Liver (tissue), 9 donors: ENCODE data around the gene LLPH. TPM values are rescaled to one million over a fixed set of nuclear protein-coding genes. Genes with fewer than 3 reads are reported as not detected.

Experiments used
- DNase-seq: peaks from one replicate; pipeline ENCODE4 v3.0.0-alpha.2; 2017; ENCODE audit warnings: low spot score
- H3K27ac ChIP-seq, 2 donors: one replicate each; pipeline ENCODE4 v1.7.0; 2013; ENCODE audit warnings: inconsistent platforms in 2 of 2, low read length in 2 of 2, control low read depth in 1 of 2, low read depth in 1 of 2, mild to moderate bottlenecking in 1 of 2
- H3K27me3 ChIP-seq, 4 donors: one replicate each; pipeline versions ENCODE4 v1.6.1 to v1.7.0; 2013; ENCODE audit warnings: low read length in 3 of 4, inconsistent platforms in 1 of 4, mild to moderate bottlenecking in 1 of 4, moderate library complexity in 1 of 4; ENCODE audit not compliant: control insufficient read depth in 4 of 4, insufficient read depth in 4 of 4
- H3K36me3 ChIP-seq, 4 donors: one replicate each; pipeline versions ENCODE4 v1.6.1 to v1.7.0; 2013; ENCODE audit warnings: low read length in 3 of 4, mild to moderate bottlenecking in 3 of 4, low read depth in 1 of 4, moderate library complexity in 1 of 4; ENCODE audit not compliant: control insufficient read depth in 4 of 4, insufficient read depth in 3 of 4
- H3K4me1 ChIP-seq, 4 donors: one replicate each; pipeline versions ENCODE4 v1.6.1 to v1.7.0; 2013; ENCODE audit warnings: low read length in 3 of 4, mild to moderate bottlenecking in 3 of 4, moderate library complexity in 1 of 4; ENCODE audit not compliant: control insufficient read depth in 4 of 4, insufficient read depth in 4 of 4
- H3K4me3 ChIP-seq, 3 donors: one replicate each; pipeline versions ENCODE4 v1.6.1 to v1.7.0; 2013; ENCODE audit warnings: low read length in 3 of 3, control low read depth in 1 of 3, low read depth in 1 of 3, mild to moderate bottlenecking in 1 of 3
- H3K9ac ChIP-seq, 2 donors: one replicate each; pipeline ENCODE4 v1.7.0; 2013; ENCODE audit warnings: low read length in 2 of 2, mild to moderate bottlenecking in 2 of 2, moderate library complexity in 2 of 2, control low read depth in 1 of 2, low read depth in 1 of 2
- H3K9me3 ChIP-seq, 4 donors: one replicate each; pipeline versions ENCODE4 v1.6.1 to v1.7.0; 2013; ENCODE audit warnings: low read length in 3 of 4; ENCODE audit not compliant: control insufficient read depth in 4 of 4
- EGR1 ChIP-seq, 2 donors: IDR thresholded peaks; 2 replicates each; pipeline ENCODE4 v1.6.1; 2016 to 2018; ENCODE audit warnings: antibody characterized with exemption in 2 of 2, low read depth in 2 of 2
- FOXA1 ChIP-seq: IDR thresholded peaks from 2 replicates; pipeline ENCODE4 v1.6.1; 2016; ENCODE audit warnings: antibody characterized with exemption
- FOXA2 ChIP-seq: IDR thresholded peaks from 2 replicates; pipeline ENCODE4 v1.6.1; 2016; ENCODE audit warnings: antibody characterized with exemption
- GABPA ChIP-seq, 2 donors: IDR thresholded peaks in 1 of 2; conservative IDR thresholded peaks in 1 of 2; 2 replicates each; pipeline ENCODE4 v1.6.1; 2016; ENCODE audit warnings: antibody characterized with exemption in 2 of 2, mild to moderate bottlenecking in 1 of 2, moderate library complexity in 1 of 2
- HNF4A ChIP-seq, 2 donors: conservative IDR thresholded peaks; 2 replicates each; pipeline ENCODE4 v1.6.1; 2016; ENCODE audit warnings: antibody characterized with exemption in 2 of 2, mild to moderate bottlenecking in 2 of 2
- HNF4G ChIP-seq: IDR thresholded peaks from 2 replicates; pipeline ENCODE4 v1.6.1; 2016; ENCODE audit warnings: antibody characterized with exemption
- JUND ChIP-seq, 2 donors: IDR thresholded peaks; 2 replicates each; pipeline ENCODE4 v1.6.1; 2016; ENCODE audit warnings: antibody characterized with exemption in 2 of 2
- NR2F2 ChIP-seq: IDR thresholded peaks from 2 replicates; pipeline ENCODE4 v1.6.1; 2016; ENCODE audit warnings: antibody characterized with exemption
- RAD21 ChIP-seq, 2 donors: IDR thresholded peaks; 2 replicates each; pipeline ENCODE4 v1.6.1; 2016; ENCODE audit warnings: antibody characterized with exemption in 2 of 2, mild to moderate bottlenecking in 2 of 2
- RXRA ChIP-seq, 2 donors: IDR thresholded peaks; 2 replicates each; pipeline ENCODE4 v1.6.1; 2017 to 2018; ENCODE audit warnings: antibody characterized with exemption in 2 of 2, mild to moderate bottlenecking in 1 of 2
- SP1 ChIP-seq: IDR thresholded peaks from 2 replicates; pipeline ENCODE4 v1.6.1; 2018; ENCODE audit warnings: antibody characterized with exemption, mild to moderate bottlenecking
- TAF1 ChIP-seq: conservative IDR thresholded peaks from 2 replicates; pipeline ENCODE4 v1.6.1; 2016; ENCODE audit warnings: antibody characterized with exemption, mild to moderate bottlenecking
- YY1 ChIP-seq: IDR thresholded peaks from 2 replicates; pipeline ENCODE4 v1.6.1; 2016; ENCODE audit warnings: antibody characterized with exemption, mild to moderate bottlenecking
- WGBS: extraction: QIAGEN DNeasy Blood & Tissue Kit; methylation state at CpG from one replicate; pipeline ENCODE4 v1.1.7; 2013; 5-methylcytosine and 5-hydroxymethylcytosine counted together
- polyA plus RNA-seq, 2 donors: library from polyadenylated mRNA; stranded (reverse) in 1 of 2; unstranded in 1 of 2; fragments of 200-250 nt in 1 of 2; fragments of >200 nt in 1 of 2; fragmentation: Nextera tagmentation in 1 of 2; extraction: Ambion mirVana in 1 of 2; gene quantifications; one replicate each; pipeline versions ENCODE4 v1.2.1 to v1.2.3, GENCODE V29; 2013 to 2015
- total RNA-seq, 2 donors: library from RNA; depleted of rRNA; stranded (reverse); fragments of >200 nt; gene quantifications; one replicate each; pipeline ENCODE4 v1.2.3, GENCODE V29; 2014
- TF ChIP-seq, protein P1 (sequence below): fragments of 150-350 bp; IDR thresholded peaks from 2 replicates; pipeline ENCODE4 v1.5.1; 2017; ENCODE audit warnings: improper control_type of control experiment, low read depth, low read length; ENCODE audit not compliant: missing input control
- TF ChIP-seq, protein P2 (sequence below): IDR thresholded peaks from 2 replicates; pipeline ENCODE4 v1.6.1; 2016; ENCODE audit warnings: antibody characterized with exemption
- TF ChIP-seq, protein P3 (sequence below): IDR thresholded peaks from 2 replicates; pipeline ENCODE4 v1.6.1; 2016; ENCODE audit warnings: antibody characterized with exemption, mild to moderate bottlenecking
- TF ChIP-seq, protein P4 (sequence below): IDR thresholded peaks from 2 replicates; pipeline ENCODE4 v1.6.1; 2016; ENCODE audit warnings: antibody characterized with exemption
- TF ChIP-seq, protein P5 (sequence below): IDR thresholded peaks from 2 replicates; pipeline ENCODE4 v1.6.1; 2016; ENCODE audit warnings: antibody characterized with exemption
- donor health status: healthy.
- donor health status: healthy.
- donor health status: healthy.
- donor health status: healthy.
- donor health status: healthy.

LLPH gene
- total and polyA plus RNA-seq, 4 donors: 2.6 to 18.1 (median 6.6) TPM

DNA sequence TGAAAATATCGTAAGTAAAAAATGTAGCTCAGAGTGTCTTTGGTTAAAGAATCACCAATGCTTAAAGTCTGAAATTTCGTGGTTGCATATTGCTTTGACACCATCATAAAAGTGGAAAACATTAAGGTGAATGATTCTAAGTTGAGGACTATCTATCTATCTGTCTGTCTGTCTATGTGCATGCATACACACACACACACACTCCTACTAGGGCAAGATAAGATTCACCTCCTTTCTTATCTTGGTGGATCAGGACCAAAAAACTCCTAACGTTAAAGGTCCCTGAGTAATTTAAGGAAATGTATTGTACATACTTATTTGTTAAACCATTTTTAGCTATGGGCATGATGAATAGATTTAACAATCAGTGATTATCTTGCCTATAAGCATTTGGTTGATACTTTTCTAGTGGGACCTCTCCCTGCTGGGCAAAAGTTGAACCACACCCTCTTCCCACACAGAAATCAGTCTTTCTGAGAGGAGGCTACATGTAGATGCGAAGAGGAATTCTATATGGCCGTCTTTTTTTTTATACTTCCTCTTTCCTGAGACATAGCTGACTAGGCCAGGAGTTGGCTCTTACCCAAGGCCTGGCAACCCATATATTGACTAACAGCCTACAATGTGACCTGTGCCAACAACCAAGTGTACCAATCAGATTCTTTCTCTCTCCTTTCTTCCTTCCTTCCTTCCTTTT, 19.3 kb upstream of the LLPH start:
- H3K4me3 ChIP-seq: no peak overlapping the region
- peaks cover 0 to 10% (median 0%) of the 10 kb centered on the region in 4 donors for H3K36me3 ChIP-seq
- no peak overlapping the region for H3K9ac ChIP-seq
- no peak for DNase-seq
- no peaks in the 10 kb centered on the region for H3K9me3 ChIP-seq
- H3K27me3 ChIP-seq: no peaks in the 10 kb centered on the region
- peaks cover 0 to 5% (median 0%) of the 10 kb centered on the region in 4 donors for H3K4me1 ChIP-seq
- no peak overlapping the region for H3K27ac ChIP-seq
- TF ChIP-seq, protein P1, sequence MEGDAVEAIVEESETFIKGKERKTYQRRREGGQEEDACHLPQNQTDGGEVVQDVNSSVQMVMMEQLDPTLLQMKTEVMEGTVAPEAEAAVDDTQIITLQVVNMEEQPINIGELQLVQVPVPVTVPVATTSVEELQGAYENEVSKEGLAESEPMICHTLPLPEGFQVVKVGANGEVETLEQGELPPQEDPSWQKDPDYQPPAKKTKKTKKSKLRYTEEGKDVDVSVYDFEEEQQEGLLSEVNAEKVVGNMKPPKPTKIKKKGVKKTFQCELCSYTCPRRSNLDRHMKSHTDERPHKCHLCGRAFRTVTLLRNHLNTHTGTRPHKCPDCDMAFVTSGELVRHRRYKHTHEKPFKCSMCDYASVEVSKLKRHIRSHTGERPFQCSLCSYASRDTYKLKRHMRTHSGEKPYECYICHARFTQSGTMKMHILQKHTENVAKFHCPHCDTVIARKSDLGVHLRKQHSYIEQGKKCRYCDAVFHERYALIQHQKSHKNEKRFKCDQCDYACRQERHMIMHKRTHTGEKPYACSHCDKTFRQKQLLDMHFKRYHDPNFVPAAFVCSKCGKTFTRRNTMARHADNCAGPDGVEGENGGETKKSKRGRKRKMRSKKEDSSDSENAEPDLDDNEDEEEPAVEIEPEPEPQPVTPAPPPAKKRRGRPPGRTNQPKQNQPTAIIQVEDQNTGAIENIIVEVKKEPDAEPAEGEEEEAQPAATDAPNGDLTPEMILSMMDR: peak; percentile 6
- TF ChIP-seq FOXA1: no peak
- 79% methylated on average over 5 of the region's 5 CpGs for WGBS

DNA sequence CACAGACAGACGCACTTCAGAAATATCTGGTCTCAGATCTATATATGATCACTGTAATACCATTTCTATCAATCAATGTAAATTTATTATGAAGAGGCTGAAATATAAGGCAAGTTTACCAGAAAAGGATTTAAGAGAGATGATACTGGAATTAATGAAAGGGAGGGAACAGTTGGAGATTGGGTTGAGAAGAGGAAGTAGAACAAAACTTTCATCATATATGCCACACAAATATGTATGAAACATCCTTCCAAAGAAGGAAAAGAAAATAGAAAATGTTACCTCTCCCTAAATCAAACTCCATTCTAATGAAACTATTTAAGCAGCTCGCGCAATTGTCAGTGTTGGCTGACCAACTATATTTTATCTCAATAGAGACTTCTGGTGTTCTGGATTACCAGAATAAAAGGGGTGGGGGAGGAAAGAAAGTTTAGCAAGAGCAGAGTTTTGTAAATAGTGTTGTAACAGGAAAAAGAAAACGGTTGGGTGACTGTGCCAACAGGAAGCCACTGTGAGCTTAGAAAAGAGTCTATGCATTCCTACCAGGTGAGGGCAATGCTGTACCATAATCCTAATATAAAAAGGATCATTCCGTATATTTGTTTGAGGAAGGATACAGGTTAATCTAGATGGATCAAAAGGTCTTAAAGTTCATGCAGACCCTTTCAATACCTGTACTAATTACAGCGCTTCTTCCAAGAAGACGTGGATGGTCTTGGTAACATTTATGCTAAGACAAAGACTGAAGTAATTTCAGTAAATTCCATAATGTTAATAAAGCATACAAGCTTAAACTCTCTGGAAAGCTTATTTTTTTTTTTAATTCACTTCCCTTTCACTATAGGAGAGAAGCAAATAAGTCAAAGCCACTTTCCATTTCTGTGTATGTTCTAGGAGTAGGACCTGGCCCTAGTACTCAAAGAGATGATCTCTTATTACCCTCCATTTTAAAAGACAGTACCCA, 14.5 kb upstream of the LLPH start:
- Histone ChIP-seq H3K27me3 (no peaks in the 10 kb centered on the region), H3K27ac (peak overlapping the region; percentile 57 to 76), H3K9ac (no peak overlapping the region), H3K4me3 (no peak overlapping the region), H3K4me1 (peaks cover 0 to 12% (median 3%) of the 10 kb centered on the region in 4 donors), H3K9me3 (peaks cover 0 to 11% (median 2%) of the 10 kb centered on the region in 4 donors), H3K36me3 (peaks cover 1 to 18% (median 5%) of the 10 kb centered on the region in 4 donors)
- DNase-seq: no peak
- WGBS: 38% methylated on average over 7 of the region's 7 CpGs
- TF ChIP-seq, protein P2, sequence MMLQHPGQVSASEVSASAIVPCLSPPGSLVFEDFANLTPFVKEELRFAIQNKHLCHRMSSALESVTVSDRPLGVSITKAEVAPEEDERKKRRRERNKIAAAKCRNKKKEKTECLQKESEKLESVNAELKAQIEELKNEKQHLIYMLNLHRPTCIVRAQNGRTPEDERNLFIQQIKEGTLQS: peak; percentile 39
- TF ChIP-seq, protein P1: peak; percentile 85
- TF ChIP-seq HNF4G: peak; percentile 31
- TF ChIP-seq, protein P3, sequence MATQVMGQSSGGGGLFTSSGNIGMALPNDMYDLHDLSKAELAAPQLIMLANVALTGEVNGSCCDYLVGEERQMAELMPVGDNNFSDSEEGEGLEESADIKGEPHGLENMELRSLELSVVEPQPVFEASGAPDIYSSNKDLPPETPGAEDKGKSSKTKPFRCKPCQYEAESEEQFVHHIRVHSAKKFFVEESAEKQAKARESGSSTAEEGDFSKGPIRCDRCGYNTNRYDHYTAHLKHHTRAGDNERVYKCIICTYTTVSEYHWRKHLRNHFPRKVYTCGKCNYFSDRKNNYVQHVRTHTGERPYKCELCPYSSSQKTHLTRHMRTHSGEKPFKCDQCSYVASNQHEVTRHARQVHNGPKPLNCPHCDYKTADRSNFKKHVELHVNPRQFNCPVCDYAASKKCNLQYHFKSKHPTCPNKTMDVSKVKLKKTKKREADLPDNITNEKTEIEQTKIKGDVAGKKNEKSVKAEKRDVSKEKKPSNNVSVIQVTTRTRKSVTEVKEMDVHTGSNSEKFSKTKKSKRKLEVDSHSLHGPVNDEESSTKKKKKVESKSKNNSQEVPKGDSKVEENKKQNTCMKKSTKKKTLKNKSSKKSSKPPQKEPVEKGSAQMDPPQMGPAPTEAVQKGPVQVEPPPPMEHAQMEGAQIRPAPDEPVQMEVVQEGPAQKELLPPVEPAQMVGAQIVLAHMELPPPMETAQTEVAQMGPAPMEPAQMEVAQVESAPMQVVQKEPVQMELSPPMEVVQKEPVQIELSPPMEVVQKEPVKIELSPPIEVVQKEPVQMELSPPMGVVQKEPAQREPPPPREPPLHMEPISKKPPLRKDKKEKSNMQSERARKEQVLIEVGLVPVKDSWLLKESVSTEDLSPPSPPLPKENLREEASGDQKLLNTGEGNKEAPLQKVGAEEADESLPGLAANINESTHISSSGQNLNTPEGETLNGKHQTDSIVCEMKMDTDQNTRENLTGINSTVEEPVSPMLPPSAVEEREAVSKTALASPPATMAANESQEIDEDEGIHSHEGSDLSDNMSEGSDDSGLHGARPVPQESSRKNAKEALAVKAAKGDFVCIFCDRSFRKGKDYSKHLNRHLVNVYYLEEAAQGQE: no peak
- peak; percentile 78 for TF ChIP-seq YY1
- TF ChIP-seq GABPA (IDR thresholded peaks at IDR 0.05 in 1 of 2, conservative IDR thresholded peaks at IDR 0.05 in 1 of 2): peak; percentile 64 to 89
- TF ChIP-seq, protein P4, sequence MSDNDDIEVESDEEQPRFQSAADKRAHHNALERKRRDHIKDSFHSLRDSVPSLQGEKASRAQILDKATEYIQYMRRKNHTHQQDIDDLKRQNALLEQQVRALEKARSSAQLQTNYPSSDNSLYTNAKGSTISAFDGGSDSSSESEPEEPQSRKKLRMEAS: peak; percentile 100
- TF ChIP-seq FOXA2: peak; percentile 86
- TF ChIP-seq RAD21 (IDR thresholded peaks at IDR 0.05): peak; percentile 86 to 87
- TF ChIP-seq TAF1: no peak
- peak; percentile 34 to 81 for TF ChIP-seq JUND (IDR thresholded peaks at IDR 0.05)
- TF ChIP-seq FOXA1: peak; percentile 84
- TF ChIP-seq SP1: peak; percentile 71
- peak; percentile 78 to 96 for TF ChIP-seq EGR1 (IDR thresholded peaks at IDR 0.05; ENCODE audit: low read depth in 2 of 2)
- TF ChIP-seq, protein P5, sequence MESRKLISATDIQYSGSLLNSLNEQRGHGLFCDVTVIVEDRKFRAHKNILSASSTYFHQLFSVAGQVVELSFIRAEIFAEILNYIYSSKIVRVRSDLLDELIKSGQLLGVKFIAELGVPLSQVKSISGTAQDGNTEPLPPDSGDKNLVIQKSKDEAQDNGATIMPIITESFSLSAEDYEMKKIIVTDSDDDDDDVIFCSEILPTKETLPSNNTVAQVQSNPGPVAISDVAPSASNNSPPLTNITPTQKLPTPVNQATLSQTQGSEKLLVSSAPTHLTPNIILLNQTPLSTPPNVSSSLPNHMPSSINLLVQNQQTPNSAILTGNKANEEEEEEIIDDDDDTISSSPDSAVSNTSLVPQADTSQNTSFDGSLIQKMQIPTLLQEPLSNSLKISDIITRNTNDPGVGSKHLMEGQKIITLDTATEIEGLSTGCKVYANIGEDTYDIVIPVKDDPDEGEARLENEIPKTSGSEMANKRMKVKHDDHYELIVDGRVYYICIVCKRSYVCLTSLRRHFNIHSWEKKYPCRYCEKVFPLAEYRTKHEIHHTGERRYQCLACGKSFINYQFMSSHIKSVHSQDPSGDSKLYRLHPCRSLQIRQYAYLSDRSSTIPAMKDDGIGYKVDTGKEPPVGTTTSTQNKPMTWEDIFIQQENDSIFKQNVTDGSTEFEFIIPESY: peak; percentile 79
- peak; percentile 66 for TF ChIP-seq NR2F2
- peak; percentile 38 to 53 for TF ChIP-seq HNF4A (conservative IDR thresholded peaks at IDR 0.05)
- peak; percentile 53 to 69 for TF ChIP-seq RXRA (IDR thresholded peaks at IDR 0.05)
